Measurements from ENCODE around the gene TMPRSS5.

The TMPRSS5 gene

GRCh38 chr11:113664981-113665710 is 41.0 kb downstream of the TMPRSS5 start:
- DNase-seq (ENCODE audit: low read depth): no peak

GRCh38 chr11:113664069-113664980 is 41.8 kb downstream of the TMPRSS5 start:
- in situ Hi-C loops (cut with HindIII; ENCODE audit: low sequenced_read_pairs): no loop called here
- TF ChIP-seq CTCF (IDR thresholded peaks at IDR 0.05; ENCODE audit: low read depth, low read length, missing control alignments): no peak
- no peak overlapping the region for H3K4me3 ChIP-seq (ENCODE audit: low read depth, low read length)
- peak; percentile 60 for DNase-seq (ENCODE audit: low read depth)

More at GRCh38 chr11:113664981-113665710, 41.0 kb downstream of the TMPRSS5 start:
- no peak overlapping the region for H3K4me3 ChIP-seq (ENCODE audit: low read depth, low read length)
- no peak for TF ChIP-seq CTCF (IDR thresholded peaks at IDR 0.05; ENCODE audit: low read depth, low read length, missing control alignments)
- in situ Hi-C loops (cut with HindIII; ENCODE audit: low sequenced_read_pairs): no loop called here

GRCh38 chr11:113663567-113663966 is 42.5 kb downstream of the TMPRSS5 start:
- DNase-seq (ENCODE audit: low read depth): no peak
- in situ Hi-C loops (cut with HindIII; ENCODE audit: low sequenced_read_pairs): no loop called here
- no peak for TF ChIP-seq CTCF (IDR thresholded peaks at IDR 0.05; ENCODE audit: low read depth, low read length, missing control alignments)
- no peak overlapping the region for H3K4me3 ChIP-seq (ENCODE audit: low read depth, low read length)

GRCh38 chr11:113655771-113656170 is 50.3 kb downstream of the TMPRSS5 start:
- in situ Hi-C loops (cut with HindIII; ENCODE audit: low sequenced_read_pairs): no loop called here
- DNase-seq (ENCODE audit: low read depth): no peak
- no peak for TF ChIP-seq CTCF (IDR thresholded peaks at IDR 0.05; ENCODE audit: low read depth, low read length, missing control alignments)
- no peak overlapping the region for H3K4me3 ChIP-seq (ENCODE audit: low read depth, low read length)

GRCh38 chr11:113651023-113651422 is 55.1 kb downstream of the TMPRSS5 start:
- in situ Hi-C loops (cut with HindIII; ENCODE audit: low sequenced_read_pairs): no loop called here
- no peak for TF ChIP-seq CTCF (IDR thresholded peaks at IDR 0.05; ENCODE audit: low read depth, low read length, missing control alignments)
- no peak overlapping the region for H3K4me3 ChIP-seq (ENCODE audit: low read depth, low read length)
- DNase-seq (ENCODE audit: low read depth): no peak

GRCh38 chr11:113649311-113649710 is 56.8 kb downstream of the TMPRSS5 start:
- TF ChIP-seq CTCF (IDR thresholded peaks at IDR 0.05; ENCODE audit: low read depth, low read length, missing control alignments): no peak
- DNase-seq (ENCODE audit: low read depth): no peak

More at GRCh38 chr11:113649311-113649710, 56.8 kb downstream of the TMPRSS5 start:
- in situ Hi-C loops (cut with HindIII; ENCODE audit: low sequenced_read_pairs): no loop called here
- H3K4me3 ChIP-seq (ENCODE audit: low read depth, low read length): no peak overlapping the region

Measured in astrocyte of the cerebellum (primary cell).